HepG2 (cell line): Measurements from ENCODE around the gene TUBA4B. TPM values are rescaled to one million over a fixed set of nuclear protein-coding genes. Genes with fewer than 3 reads are reported as not detected.

Source experiments
- ATRX ChIP-seq: sonication (generic); formaldehyde crosslinking; IDR thresholded peaks from 2 replicates; pipeline ENCODE4 v1.4.0; 2020; ENCODE audit warnings: missing genetic modification reagents, borderline replicate concordance
- CEBPB ChIP-seq: IDR thresholded peaks from 2 replicates; pipeline ENCODE4 v1.6.1; 2011; ENCODE audit warnings: low read depth, low read length, improper control_type of control experiment, borderline replicate concordance
- ELF3 ChIP-seq: IDR thresholded peaks from 2 replicates; pipeline ENCODE4 v1.6.1; 2016; ENCODE audit warnings: missing genetic modification reagents, missing compliant biosample characterization
- ESRRA ChIP-seq: sonication (generic); formaldehyde crosslinking; IDR thresholded peaks from 2 replicates; pipeline ENCODE4 v1.5.1; 2020; ENCODE audit warnings: mild to moderate bottlenecking, low read depth, missing genetic modification reagents
- GPN1 ChIP-seq: sonication (generic); formaldehyde crosslinking; IDR thresholded peaks from 2 replicates; pipeline ENCODE4 v1.5.1; 2020; ENCODE audit warnings: missing genetic modification reagents, borderline replicate concordance
- MAFG ChIP-seq: sonication (generic); formaldehyde crosslinking; IDR thresholded peaks from 2 replicates; pipeline ENCODE4 v1.5.1; 2020; ENCODE audit warnings: mild to moderate bottlenecking, missing genetic modification reagents
- MZF1 ChIP-seq: sonication (generic); formaldehyde crosslinking; IDR thresholded peaks from 2 replicates; pipeline ENCODE4 v1.8.1; 2023; ENCODE audit warnings: mild to moderate bottlenecking, missing genetic modification reagents, borderline replicate concordance
- NCOA5 ChIP-seq: sonication (generic); formaldehyde crosslinking; IDR thresholded peaks from 2 replicates; pipeline ENCODE4 v1.4.0; 2020; ENCODE audit warnings: missing genetic modification reagents
- NFYC ChIP-seq: IDR thresholded peaks from 2 replicates; pipeline ENCODE4 v1.6.1; 2016; ENCODE audit warnings: missing genetic modification reagents, missing compliant biosample characterization
- RFXANK ChIP-seq: IDR thresholded peaks from 2 replicates; pipeline ENCODE4 v1.6.1; 2016
- SIX1 ChIP-seq: sonication (generic); formaldehyde crosslinking; IDR thresholded peaks from 2 replicates; pipeline ENCODE4 v1.4.0; 2020; ENCODE audit warnings: missing genetic modification reagents, borderline replicate concordance
- SKI ChIP-seq: fragments of 450-650 bp; IDR thresholded peaks from one replicate; pipeline ENCODE4 v1.6.1; 2018; ENCODE audit warnings: mild to moderate bottlenecking; ENCODE audit not compliant: partially characterized antibody
- STAG1 ChIP-seq: sonication (generic); formaldehyde crosslinking; IDR thresholded peaks from 2 replicates; pipeline ENCODE4 v1.4.0; 2020; ENCODE audit warnings: missing genetic modification reagents
- ZNF10 ChIP-seq: sonication (generic); formaldehyde crosslinking; IDR thresholded peaks from 2 replicates; pipeline ENCODE4 v1.4.0; 2020; ENCODE audit warnings: mild to moderate bottlenecking, low read depth, missing genetic modification reagents, borderline replicate concordance
- ZNF543 ChIP-seq: sonication (generic); formaldehyde crosslinking; IDR thresholded peaks from 2 replicates; pipeline ENCODE4 v1.4.0; 2020; ENCODE audit warnings: mild to moderate bottlenecking, missing genetic modification reagents
- ZNF720 ChIP-seq: sonication (generic); formaldehyde crosslinking; IDR thresholded peaks from 2 replicates; pipeline ENCODE4 v1.4.0; 2020; ENCODE audit warnings: missing genetic modification reagents
- polyA plus RNA-seq, 8 experiments: library from polyadenylated mRNA; depleted of rRNA in 3 of 8; stranded (reverse) in 7 of 8; unstranded in 1 of 8; fragments of >200 nt; fragmentation: Illumina TruSeq in 4 of 8; extraction: Trizol in 4 of 8; gene quantifications; 2 replicates each; pipeline versions ENCODE4 v1.2.1 to v1.2.3, GENCODE V29; 2011 to 2016; ENCODE audit warnings: low read depth in 4 of 8, missing spikeins in 1 of 8, mixed read lengths in 1 of 8; ENCODE audit not compliant: insufficient read depth in 1 of 8
- total RNA-seq, 5 experiments: library from RNA; depleted of rRNA; stranded (reverse); fragments of >200 nt; fragmentation: Illumina TruSeq; extraction: Trizol; gene quantifications; 2 replicates each; pipeline ENCODE4 v1.2.3, GENCODE V29; 2016; ENCODE audit warnings: low read depth in 1 of 5
- TF ChIP-seq, protein P1 (sequence below): sonication (generic); formaldehyde crosslinking; IDR thresholded peaks from 2 replicates; pipeline ENCODE4 v1.4.0; 2020; ENCODE audit warnings: mild to moderate bottlenecking, missing genetic modification reagents
- TF ChIP-seq, protein P2 (sequence below): sonication (generic); formaldehyde crosslinking; IDR thresholded peaks from 2 replicates; pipeline ENCODE4 v1.4.0; 2020; ENCODE audit warnings: mild to moderate bottlenecking, missing genetic modification reagents
- TF ChIP-seq, protein P3 (sequence below): sonication (generic); formaldehyde crosslinking; IDR thresholded peaks from 2 replicates; pipeline ENCODE4 v1.5.1; 2020; ENCODE audit warnings: missing genetic modification reagents, mild to moderate bottlenecking, borderline replicate concordance
- TF ChIP-seq, protein P4 (sequence below): sonication (generic); formaldehyde crosslinking; IDR thresholded peaks from 2 replicates; pipeline ENCODE4 v1.4.0; 2020; ENCODE audit warnings: mild to moderate bottlenecking, missing genetic modification reagents
- TF ChIP-seq, protein P5 (sequence below): IDR thresholded peaks from 2 replicates; pipeline ENCODE4 v1.6.1; 2016

TUBA4B gene
- total and polyA plus RNA-seq, 2 of the 13 experiments (the other 11 are each of a cell fraction or from before 2014, with no cell fraction given), result 0.18 to 0.22 TPM

DNA sequence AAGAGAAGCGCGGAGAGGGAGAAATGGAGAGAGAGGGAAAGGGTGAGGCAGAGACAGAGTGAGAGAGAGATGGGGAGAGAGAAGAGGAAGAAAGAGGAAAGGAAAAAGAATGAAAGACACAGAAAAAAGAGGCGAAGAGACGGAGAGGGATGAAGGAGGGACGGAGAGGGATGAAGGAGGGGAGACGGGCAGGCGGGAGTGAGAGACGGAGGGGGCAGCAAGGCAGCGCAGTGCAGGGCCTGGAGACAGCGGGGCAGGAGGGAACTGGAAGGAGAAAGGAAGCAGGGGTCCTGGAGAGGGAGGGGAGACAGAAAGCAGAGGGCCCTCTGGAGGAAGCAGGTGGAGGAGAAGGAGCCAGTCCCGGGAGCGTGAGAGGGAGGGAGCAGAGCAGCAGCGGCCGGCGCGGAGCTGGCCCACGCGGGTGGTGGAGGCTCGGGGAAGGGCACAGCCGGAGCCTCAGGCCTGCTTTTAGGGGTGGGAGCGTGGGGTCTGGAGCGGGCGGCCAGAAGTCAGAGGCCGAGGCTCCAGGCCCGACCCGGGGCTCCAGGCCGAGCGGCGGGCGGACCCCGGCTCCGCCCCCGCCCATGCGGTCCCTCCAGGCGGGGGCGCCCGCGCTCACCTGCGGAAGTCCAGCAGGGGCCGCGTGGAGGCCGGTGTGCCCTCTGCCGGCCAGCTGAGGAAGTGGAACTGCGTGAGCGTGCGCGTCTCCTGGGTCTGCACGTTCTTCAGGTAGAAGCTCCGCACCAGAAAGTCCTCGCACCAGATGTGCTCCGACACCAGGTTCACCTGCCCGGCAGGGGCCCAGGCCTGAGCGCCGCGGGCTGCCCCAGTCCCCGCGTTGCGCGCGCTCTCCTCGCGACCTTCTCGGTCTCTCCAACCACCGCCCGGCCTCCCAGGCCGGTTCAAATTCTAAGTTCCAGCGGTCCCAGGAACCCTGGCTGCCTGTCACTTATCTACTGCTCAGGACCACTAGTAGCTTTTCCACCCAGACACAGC is 41.6 kb downstream of the TUBA4B start (continued):
- TF ChIP-seq GPN1 (CRISPR knock-in tag) (no peak), ZNF543 (peak; percentile 89), NCOA5 (CRISPR knock-in tag) (no peak), MAFG (no peak), ZNF10 (no peak), ZNF720 (0 out of 2 replicates have a peak, but pooled peaks have one; percentile 23), STAG1 (CRISPR knock-in tag) (peak; percentile 84), SKI (peak; percentile 19), MZF1 (CRISPR knock-in tag) (no peak; the same call in 1 of the 2 replicates), CEBPB (no peak), NFYC (CRISPR knock-in tag) (peak; percentile 50; the same call in 1 of the 2 replicates), SIX1 (CRISPR knock-in tag) (no peak), RFXANK (CRISPR knock-in tag) (0 out of 2 replicates have a peak, but pooled peaks have one; percentile 55), ELF3 (CRISPR knock-in tag) (peak; percentile 88), ESRRA (CRISPR knock-in tag) (peak; percentile 19; the same call in 1 of the 2 replicates), ATRX (CRISPR knock-in tag) (no peak)
- TF ChIP-seq, protein P1, sequence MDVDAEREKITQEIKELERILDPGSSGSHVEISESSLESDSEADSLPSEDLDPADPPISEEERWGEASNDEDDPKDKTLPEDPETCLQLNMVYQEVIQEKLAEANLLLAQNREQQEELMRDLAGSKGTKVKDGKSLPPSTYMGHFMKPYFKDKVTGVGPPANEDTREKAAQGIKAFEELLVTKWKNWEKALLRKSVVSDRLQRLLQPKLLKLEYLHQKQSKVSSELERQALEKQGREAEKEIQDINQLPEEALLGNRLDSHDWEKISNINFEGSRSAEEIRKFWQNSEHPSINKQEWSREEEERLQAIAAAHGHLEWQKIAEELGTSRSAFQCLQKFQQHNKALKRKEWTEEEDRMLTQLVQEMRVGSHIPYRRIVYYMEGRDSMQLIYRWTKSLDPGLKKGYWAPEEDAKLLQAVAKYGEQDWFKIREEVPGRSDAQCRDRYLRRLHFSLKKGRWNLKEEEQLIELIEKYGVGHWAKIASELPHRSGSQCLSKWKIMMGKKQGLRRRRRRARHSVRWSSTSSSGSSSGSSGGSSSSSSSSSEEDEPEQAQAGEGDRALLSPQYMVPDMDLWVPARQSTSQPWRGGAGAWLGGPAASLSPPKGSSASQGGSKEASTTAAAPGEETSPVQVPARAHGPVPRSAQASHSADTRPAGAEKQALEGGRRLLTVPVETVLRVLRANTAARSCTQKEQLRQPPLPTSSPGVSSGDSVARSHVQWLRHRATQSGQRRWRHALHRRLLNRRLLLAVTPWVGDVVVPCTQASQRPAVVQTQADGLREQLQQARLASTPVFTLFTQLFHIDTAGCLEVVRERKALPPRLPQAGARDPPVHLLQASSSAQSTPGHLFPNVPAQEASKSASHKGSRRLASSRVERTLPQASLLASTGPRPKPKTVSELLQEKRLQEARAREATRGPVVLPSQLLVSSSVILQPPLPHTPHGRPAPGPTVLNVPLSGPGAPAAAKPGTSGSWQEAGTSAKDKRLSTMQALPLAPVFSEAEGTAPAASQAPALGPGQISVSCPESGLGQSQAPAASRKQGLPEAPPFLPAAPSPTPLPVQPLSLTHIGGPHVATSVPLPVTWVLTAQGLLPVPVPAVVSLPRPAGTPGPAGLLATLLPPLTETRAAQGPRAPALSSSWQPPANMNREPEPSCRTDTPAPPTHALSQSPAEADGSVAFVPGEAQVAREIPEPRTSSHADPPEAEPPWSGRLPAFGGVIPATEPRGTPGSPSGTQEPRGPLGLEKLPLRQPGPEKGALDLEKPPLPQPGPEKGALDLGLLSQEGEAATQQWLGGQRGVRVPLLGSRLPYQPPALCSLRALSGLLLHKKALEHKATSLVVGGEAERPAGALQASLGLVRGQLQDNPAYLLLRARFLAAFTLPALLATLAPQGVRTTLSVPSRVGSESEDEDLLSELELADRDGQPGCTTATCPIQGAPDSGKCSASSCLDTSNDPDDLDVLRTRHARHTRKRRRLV (CRISPR knock-in tag), result no peak
- TF ChIP-seq, protein P2, sequence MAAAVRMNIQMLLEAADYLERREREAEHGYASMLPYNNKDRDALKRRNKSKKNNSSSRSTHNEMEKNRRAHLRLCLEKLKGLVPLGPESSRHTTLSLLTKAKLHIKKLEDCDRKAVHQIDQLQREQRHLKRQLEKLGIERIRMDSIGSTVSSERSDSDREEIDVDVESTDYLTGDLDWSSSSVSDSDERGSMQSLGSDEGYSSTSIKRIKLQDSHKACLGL (CRISPR knock-in tag), result peak; percentile 81
- TF ChIP-seq, protein P3, sequence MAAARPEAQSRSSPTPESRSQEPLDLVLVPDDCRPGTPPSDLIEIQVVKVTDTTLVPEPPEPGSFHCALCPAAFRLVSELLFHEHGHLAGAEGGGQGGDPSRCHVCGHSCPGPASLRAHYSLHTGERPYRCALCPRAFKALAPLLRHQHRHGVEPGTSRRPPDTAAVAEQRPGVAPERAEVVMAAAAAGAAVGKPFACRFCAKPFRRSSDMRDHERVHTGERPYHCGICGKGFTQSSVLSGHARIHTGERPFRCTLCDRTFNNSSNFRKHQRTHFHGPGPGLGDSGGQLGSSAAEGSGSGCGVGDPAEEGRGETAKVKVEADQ (CRISPR knock-in tag), result peak; percentile 93
- TF ChIP-seq, protein P4, sequence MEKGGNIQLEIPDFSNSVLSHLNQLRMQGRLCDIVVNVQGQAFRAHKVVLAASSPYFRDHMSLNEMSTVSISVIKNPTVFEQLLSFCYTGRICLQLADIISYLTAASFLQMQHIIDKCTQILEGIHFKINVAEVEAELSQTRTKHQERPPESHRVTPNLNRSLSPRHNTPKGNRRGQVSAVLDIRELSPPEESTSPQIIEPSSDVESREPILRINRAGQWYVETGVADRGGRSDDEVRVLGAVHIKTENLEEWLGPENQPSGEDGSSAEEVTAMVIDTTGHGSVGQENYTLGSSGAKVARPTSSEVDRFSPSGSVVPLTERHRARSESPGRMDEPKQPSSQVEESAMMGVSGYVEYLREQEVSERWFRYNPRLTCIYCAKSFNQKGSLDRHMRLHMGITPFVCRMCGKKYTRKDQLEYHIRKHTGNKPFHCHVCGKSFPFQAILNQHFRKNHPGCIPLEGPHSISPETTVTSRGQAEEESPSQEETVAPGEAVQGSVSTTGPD, result no peak
- TF ChIP-seq, protein P5, sequence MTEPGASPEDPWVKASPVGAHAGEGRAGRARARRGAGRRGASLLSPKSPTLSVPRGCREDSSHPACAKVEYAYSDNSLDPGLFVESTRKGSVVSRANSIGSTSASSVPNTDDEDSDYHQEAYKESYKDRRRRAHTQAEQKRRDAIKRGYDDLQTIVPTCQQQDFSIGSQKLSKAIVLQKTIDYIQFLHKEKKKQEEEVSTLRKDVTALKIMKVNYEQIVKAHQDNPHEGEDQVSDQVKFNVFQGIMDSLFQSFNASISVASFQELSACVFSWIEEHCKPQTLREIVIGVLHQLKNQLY (CRISPR knock-in tag), result peak; percentile 75
